H1 (cell line): ENCODE data around the gene CDH2. TPM values are rescaled to one million over a fixed set of nuclear protein-coding genes. Genes with fewer than 3 reads are reported as not detected.

Experiments
- NRF1 ChIP-seq: IDR thresholded peaks from 2 replicates; pipeline ENCODE4 v1.6.1; 2011; ENCODE audit warnings: mild to moderate bottlenecking, low read depth, low read length, improper control_type of control experiment
- SIN3A ChIP-seq, 2 experiments: IDR thresholded peaks in 1 of 2; conservative IDR thresholded peaks in 1 of 2; 2 replicates each; pipeline ENCODE4 v1.6.1; 2011 to 2012; ENCODE audit warnings: low read length in 2 of 2, improper control_type of control experiment in 1 of 2, low read depth in 1 of 2, mild to moderate bottlenecking in 1 of 2
- YY1 ChIP-seq: IDR thresholded peaks from 2 replicates; pipeline ENCODE4 v1.6.1; 2011; ENCODE audit warnings: low read depth, mild to moderate bottlenecking, low read length
- polyA plus RNA-seq, 7 experiments: library from polyadenylated mRNA; depleted of rRNA in 3 of 7; stranded (reverse) in 5 of 7; unstranded in 2 of 7; fragments of >200 nt in 5 of 7; fragments of 200-250 nt in 2 of 7; gene quantifications; 1 replicate in 5 of 7; 2 replicates in 1 of 7; 4 replicates in 1 of 7; pipeline versions ENCODE4 v1.2.1 to v1.2.3, GENCODE V29; 2011 to 2013; ENCODE audit warnings: missing spikeins in 2 of 7, mixed read lengths in 2 of 7
- total RNA-seq: library from RNA; stranded (reverse); fragmentation: NEBNext Ultra II Directional; extraction: Animal tissue kit (Norgen Biotek cat#: 25700); gene quantifications from 2 replicates; pipeline ENCODE4 v1.2.1, GENCODE V29; 2021
- TF ChIP-seq, protein P1 (sequence below): IDR thresholded peaks from 2 replicates; pipeline ENCODE4 v1.6.1; 2011; ENCODE audit warnings: low read length, improper control_type of control experiment

CDH2 gene
- total and polyA plus RNA-seq, 2 of the 8 experiments (the other 6 are each of a cell fraction or from before 2014, with no cell fraction given) = 15.0 to 56.5 TPM

DNA sequence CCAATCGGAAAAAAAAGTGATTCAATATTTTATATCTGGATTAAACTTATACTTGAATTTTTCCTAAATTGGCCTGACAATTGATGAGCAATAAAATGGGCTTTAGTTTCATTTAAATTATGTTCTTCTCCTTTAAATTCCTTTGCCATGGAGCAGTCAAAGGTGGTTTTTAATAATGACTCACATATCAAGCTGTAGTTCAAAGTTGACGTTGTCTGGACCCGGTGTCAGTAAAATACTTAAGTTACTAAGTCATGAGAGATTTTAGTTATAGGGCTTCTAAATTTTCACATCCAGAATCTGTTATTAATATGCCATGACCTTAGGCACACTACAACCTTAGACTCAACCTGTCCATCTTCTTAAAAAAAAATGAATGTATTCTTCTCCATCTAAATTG, 62.5 kb downstream of the CDH2 start (continued):
- TF ChIP-seq NRF1 (no peak), YY1 (no peak), SIN3A (conservative IDR thresholded peaks at IDR 0.05 in 1 of 2, IDR thresholded peaks at IDR 0.05 in 1 of 2; ENCODE audit: low read depth in 1 of 2, low read length in 2 of 2) (no peak)
- TF ChIP-seq, protein P1, sequence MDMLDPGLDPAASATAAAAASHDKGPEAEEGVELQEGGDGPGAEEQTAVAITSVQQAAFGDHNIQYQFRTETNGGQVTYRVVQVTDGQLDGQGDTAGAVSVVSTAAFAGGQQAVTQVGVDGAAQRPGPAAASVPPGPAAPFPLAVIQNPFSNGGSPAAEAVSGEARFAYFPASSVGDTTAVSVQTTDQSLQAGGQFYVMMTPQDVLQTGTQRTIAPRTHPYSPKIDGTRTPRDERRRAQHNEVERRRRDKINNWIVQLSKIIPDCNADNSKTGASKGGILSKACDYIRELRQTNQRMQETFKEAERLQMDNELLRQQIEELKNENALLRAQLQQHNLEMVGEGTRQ = no peak
